Activated CD8-positive, alpha-beta memory T cell treated with anti-CD3 and anti-CD28 coated beads, Interleukin-2, amount 50 U/mL, for 24 hours (primary cell): ENCODE results near the gene TIMP1.

Experiments
- DNase-seq: peaks from one replicate; pipeline ENCODE4 v3.0.0-alpha.2; 2020; ENCODE audit errors: extremely low read depth

TIMP1 gene

GRCh38 chrX:47581731-47582647 lies at the start of gene TIMP1:
Gene TIMP1 (plus strand): TSS chrX:47582436. CDS start chrX:47583416, 980 bp downstream.
- peak; percentile 55 for DNase-seq

DNA sequence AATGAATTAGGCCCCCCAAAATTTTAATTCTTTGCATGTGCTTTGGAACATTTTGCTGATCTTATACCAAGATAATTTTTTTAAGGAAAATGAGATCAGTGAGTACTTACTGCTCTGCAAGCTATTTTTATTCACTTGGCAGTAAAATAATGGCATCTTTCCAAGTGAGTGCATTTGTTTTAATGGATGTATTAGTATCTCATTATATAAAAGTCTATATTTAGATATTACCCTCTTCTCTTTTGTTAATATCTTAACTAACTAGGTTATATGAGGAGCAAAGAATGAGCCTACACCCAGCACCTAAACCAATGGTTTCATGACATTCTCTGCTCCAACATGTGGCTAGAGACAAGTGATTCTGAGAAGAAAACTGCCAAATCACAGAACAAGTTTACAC lies 42.4 kb upstream of the TIMP1 start:
- DNase-seq = no peak

DNA sequence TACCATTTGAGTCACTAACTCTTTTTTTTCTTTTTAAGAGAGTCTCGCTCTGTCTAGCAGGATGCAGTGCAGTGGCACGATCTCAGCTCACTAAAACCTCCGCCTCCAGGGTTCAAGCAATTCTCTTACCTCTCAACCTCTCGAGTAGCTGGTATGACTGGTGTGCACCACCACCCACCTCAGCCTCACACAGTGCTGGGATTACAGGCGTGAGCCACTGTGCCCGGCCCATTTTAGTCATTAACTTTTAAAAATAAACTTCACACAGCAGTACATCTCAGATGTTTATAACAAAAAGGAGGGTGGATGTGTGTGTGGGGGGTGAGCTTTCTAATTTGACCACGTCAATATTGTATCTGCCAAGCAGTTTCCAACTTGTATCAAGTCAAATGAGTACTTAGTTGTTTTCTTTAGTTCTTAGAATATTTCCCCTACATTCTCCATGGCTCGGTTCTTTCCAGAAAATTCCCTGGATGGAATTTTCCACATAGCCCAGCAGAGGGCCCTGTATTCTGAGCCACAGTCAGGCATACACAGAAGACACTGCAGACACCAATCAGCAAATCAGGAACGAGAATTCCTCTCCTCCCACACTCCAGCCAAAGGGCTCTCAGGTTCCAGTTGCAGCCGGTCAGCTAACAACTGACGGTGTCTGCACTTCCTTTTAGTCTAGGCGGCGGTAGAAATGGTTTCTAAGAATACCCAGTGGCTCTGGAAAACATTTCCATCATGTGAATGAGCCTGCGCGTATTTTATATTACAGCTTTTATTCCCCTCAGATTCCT lies 41.3 kb upstream of the TIMP1 start:
- DNase-seq = no peak

DNA sequence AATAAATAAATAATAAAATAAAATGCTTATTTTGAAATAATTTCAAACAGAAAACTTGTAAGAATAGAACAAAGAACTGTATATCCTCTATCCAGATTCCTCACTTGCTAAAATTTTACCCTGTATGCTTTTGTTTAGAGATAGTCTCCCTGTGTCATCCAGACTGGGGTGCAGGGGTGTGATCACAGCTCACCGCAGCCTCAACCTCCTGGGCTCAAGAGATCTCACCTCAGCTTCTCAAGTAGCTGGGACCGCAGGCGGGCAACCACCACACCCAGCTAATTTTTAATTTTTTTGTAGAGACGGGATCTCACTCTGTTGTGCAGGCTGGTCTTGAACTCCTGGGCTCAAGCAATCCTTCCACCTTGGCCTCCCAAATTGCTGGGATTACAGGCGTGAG lies 38.7 kb upstream of the TIMP1 start:
- no peak for DNase-seq

GRCh38 chrX:47556045-47556623 lies 26.1 kb upstream of the TIMP1 start:
- peak; percentile 68 for DNase-seq

GRCh38 chrX:47558436-47558835 lies 23.8 kb upstream of the TIMP1 start:
- no peak for DNase-seq

- DNase-seq = no peak
These were observed 21.9 kb upstream of the TIMP1 start for GRCh38 chrX:47560179-47560933.

- DNase-seq = peak; percentile 91
These were observed 21.1 kb upstream of the TIMP1 start, which contains the start of gene ARAF for GRCh38 chrX:47560934-47561658. Gene ARAF (plus strand): TSS chrX:47561205. CDS start chrX:47562968, 1,763 bp downstream.

DNA sequence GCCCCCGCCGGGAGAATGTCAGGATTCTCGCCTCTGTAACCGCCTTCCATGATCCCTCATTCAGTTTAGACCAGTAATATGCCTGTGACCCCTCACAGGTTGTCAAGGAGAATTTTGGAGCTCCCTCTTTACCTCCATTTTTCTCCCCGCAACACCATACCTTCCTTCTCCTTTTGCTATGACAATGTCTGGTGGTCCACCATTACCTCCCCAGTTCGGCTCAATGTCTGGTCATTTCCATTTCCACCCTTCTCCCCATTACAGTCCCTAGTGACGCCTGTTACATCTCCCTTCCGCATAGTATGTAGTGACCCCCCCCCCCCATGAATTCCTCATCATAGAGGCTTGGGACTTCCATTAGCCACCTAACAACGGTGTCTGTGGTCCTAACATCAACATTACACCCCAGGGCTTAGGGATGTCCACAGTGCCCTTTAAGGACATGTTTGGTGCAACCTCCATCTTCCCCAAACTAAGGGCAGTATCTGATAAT lies 20.5 kb upstream of the TIMP1 start:
- no peak for DNase-seq

DNA sequence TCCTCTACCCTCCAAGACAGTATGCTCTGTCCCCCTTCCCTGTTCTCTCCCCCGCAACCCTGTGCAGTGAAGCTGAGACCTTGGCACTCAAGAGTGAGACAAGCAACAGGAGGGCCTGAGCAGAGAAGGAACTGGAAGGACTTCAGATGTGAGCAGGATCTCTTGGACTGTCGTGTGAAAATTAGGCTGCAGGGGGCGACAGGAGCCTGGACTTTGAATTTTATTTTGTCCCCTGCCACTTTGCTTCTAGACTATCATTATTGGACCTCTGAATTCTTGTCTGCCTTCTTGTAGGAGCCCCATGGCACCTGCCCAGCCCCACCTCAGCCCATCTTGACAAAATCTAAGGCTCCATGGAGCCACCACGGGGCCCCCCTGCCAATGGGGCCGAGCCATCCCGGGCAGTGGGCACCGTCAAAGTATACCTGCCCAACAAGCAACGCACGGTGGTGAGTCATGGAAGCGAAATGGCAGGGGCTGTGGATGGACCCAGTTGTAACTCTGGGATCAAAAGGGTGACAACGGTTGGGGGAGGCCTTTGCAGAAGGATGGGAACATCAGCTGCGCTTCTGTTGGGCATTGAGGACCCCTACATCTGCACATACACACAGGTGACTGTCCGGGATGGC lies 19.5 kb upstream of the TIMP1 start:
- DNase-seq = no peak

GRCh38 chrX:47563801-47564315 lies 18.4 kb upstream of the TIMP1 start:
- DNase-seq = no peak

GRCh38 chrX:47564438-47565085 lies 17.7 kb upstream of the TIMP1 start:
- no peak for DNase-seq

DNA sequence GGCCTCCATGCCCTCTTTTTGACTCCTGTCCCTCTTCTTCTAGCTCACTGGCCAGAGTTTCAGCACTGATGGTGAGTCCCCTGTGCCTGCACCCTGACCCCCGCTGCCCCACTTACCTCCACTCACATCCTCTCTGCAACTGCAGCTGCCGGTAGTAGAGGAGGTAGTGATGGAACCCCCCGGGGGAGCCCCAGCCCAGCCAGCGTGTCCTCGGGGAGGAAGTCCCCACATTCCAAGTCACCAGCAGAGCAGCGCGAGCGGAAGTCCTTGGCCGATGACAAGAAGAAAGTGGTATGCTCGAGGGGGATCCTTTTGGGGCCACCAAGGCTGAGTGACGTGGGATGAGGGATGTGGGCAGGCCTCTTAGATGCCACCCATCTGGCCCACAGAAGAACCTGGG lies 15.4 kb upstream of the TIMP1 start:
- no peak for DNase-seq

GRCh38 chrX:47568656-47569295 lies 13.5 kb upstream of the TIMP1 start:
- no peak for DNase-seq

DNA sequence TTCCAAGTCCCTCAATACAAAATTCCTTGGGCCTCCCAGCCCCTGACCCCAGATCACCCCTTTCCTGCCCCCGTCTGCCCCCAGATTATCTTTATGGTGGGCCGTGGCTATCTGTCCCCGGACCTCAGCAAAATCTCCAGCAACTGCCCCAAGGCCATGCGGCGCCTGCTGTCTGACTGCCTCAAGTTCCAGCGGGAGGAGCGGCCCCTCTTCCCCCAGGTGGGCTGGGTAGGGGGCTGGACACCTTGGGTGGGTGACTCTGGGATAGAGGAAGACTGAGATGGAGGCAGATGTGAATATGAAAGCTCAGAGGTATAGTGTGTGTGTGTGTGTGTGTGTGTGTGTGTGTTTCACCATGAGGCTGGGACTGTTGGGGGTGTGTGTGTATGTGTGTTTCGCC lies 11.4 kb upstream of the TIMP1 start:
- no peak for DNase-seq

GRCh38 chrX:47571215-47571614 lies 11.0 kb upstream of the TIMP1 start:
- no peak for DNase-seq

DNA sequence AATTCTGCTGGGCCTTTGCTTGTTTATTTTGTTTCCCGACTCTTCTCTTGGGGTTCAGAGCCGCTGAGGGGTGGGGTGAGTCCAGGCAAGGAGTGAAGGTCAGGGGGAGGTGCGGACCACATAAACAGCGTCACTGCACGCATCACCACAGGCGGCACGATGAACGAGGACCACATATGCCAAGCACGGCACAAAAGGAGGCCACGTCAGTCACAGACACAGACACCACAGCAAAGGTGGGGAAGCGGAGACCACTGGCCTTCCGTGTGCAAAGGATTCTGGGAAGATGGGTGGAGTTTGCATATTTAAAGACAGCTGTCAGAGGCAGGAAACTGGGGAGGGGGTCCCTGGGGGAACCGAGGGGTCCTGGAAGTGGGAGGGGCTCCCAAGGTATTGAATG lies 10.3 kb upstream of the TIMP1 start:
- DNase-seq = no peak

DNA sequence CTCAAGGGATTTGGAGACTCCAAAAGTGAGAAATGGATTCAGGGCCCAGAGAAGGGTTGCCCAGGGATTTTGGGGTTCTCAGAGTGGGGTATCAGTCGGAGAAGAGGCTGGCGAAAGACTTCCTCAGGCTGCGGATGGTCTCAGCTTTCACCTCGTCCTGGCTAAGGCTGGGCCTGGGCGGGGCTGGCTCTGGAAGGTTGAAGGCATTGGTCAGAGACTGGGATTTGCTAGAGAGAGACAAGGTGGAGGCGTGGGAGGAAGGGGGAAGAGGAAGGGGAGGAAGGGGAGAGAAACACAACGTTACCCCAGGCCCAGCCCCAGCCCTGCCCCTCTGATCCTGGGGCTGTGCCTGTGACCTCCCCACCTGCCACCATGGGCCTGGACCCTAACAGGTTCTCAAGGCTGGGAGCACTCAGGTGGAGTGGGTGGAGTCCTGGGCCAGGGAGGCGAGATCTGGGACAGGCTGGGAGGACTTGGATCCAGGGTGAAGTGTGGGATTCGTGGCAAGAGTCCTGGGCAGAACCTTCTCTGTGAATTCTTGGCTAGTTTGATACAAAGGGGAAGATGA lies 9.4 kb upstream of the TIMP1 start:
- no peak for DNase-seq
